AG04450 (cell line): ENCODE results near the gene DTL. TPM values are rescaled to one million over a fixed set of nuclear protein-coding genes. Genes with fewer than 3 reads are reported as not detected.

Experiments
- CTCF ChIA-PET: fragments of 300-600, 350-600 bp; formaldehyde crosslinking; extraction: SDS; loops from one replicate; lab custom pipeline; 2022; ENCODE audit warnings: antibody characterized with exemption, inconsistent platforms; lab: Charles Lee
- POLR2A ChIA-PET: fragments of 350-600 bp; formaldehyde crosslinking; extraction: SDS; loops from one replicate; lab custom pipeline; 2021; ENCODE audit warnings: antibody characterized with exemption, inconsistent platforms; lab: Yijun Ruan, JAX
- DNase-seq: peaks from one replicate; pipeline ENCODE4 v3.0.0-alpha.2; 2011; ENCODE audit warnings: low read depth, low spot score
- H3K27ac ChIP-seq: one replicate; pipeline ENCODE4 v1.5.1; 2012; ENCODE audit warnings: low read depth, low read length, control low read depth
- H3K27me3 ChIP-seq: one replicate; pipeline ENCODE4 v1.6.0; 2012; ENCODE audit warnings: low read length; ENCODE audit not compliant: control insufficient read depth, insufficient read depth
- H3K4me3 ChIP-seq: 2 replicates; pipeline ENCODE4 v1.5.1; 2011; ENCODE audit warnings: mild to moderate bottlenecking, low read depth, low read length, control low read depth
- H3K9me3 ChIP-seq: 2 replicates; pipeline ENCODE4 v1.5.1; 2012; ENCODE audit warnings: low read length; ENCODE audit not compliant: control insufficient read depth, insufficient read depth
- CTCF ChIP-seq: IDR thresholded peaks from 2 replicates; pipeline ENCODE4 v1.5.1; 2011; ENCODE audit warnings: low read depth, low read length, control low read depth, inconsistent platforms
- polyA plus RNA-seq: library from polyadenylated mRNA; depleted of rRNA; stranded (reverse); fragments of >200 nt; gene quantifications from 2 replicates; pipeline ENCODE4 v1.2.3, GENCODE V29; 2011

The DTL gene
- polyA plus RNA-seq, 1 experiment, result 6.0 TPM

DNA sequence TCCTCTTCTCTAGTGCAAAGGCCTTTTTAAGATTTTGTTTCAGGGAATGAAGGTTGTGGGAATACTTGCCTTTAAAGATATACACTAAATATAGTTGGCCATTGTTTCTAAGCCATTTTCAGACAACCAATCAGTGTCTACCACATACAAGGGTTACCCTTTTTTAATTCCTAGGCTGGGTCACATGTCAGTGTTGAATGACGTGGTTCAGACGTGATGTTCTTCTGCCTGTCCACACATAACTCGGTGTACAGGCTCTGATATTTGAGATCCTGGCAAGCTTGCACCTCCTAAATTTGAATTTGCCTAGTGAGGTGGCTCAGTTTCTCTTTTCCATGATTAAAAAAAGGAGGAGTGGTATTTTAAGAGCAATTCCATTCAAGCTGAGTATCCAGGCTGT, 38.8 kb downstream of the DTL start:
- Histone ChIP-seq H3K9me3 (no peaks in the 10 kb centered on the region), H3K27ac (no peak overlapping the region), H3K4me3 (no peak overlapping the region), H3K27me3 (no peaks in the 10 kb centered on the region)
- POLR2A ChIA-PET, result no interaction called here
- CTCF ChIA-PET, result no interaction called here
- no peak for TF ChIP-seq CTCF
- DNase-seq, result no peak

DNA sequence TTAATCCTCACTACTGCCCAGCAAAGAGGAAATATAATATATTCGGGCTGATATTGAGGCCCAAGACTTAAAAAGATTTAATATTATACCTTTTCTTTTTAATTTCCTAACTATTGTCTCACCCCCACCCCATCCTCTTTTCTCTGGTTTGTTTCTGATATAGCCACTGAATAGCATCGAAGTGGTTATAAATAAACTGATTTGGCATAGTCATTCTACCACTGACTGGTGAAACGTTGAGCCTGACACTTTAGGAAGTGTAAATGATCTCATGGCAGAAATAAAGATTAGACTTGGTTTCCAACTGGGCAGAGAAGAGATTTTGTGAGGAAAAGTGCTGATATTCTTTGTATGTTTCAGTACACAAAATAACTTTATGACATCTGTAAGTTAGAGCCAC, 39.3 kb downstream of the DTL start:
- POLR2A ChIA-PET, result no interaction called here
- no peak overlapping the region for H3K4me3 ChIP-seq
- CTCF ChIA-PET, result interaction anchor here (2.1 kb wide), 1 partner anchor 381 kb away, joined by 6 read pairs; no protein-coding TSS in a partner anchor
- no peak overlapping the region for H3K27ac ChIP-seq
- TF ChIP-seq CTCF, result no peak
- H3K9me3 ChIP-seq, result no peaks in the 10 kb centered on the region
- no peak for DNase-seq
- no peaks in the 10 kb centered on the region for H3K27me3 ChIP-seq

GRCh38 chr1:212077028-212077427, 41.5 kb downstream of the DTL start:
- DNase-seq, result no peak
- ChIA-PET POLR2A (no interaction called here), CTCF (interaction anchor here (1.0 to 2.1 kb wide), 4 partner anchors 15 to 379 kb away, joined by 4 to 6 read pairs (median 5); no protein-coding TSS in a partner anchor)
- H3K4me3 ChIP-seq, result no peak overlapping the region
- H3K27me3 ChIP-seq, result no peaks in the 10 kb centered on the region
- H3K9me3 ChIP-seq, result no peaks in the 10 kb centered on the region
- no peak overlapping the region for H3K27ac ChIP-seq
- no peak for TF ChIP-seq CTCF

DNA sequence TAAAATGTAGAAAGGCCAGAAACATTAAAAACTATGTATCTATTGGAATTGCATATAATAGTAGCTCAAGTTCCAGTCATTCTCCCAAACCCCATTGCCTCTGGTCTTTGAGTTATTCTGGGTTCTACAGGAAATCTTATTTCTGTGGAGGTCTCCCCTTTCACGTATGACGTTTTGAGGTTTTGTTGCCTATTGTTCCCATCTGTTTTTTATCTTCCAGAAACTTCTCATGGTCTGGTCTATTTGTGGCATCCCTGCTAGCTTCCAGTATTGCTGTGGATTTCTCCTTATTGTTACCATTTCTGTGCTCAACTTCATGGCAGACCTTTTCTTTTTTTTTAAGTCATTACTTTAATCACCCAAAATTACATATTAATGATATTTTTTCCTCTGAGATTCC, 43.3 kb downstream of the DTL start:
- no peak for TF ChIP-seq CTCF
- no peak overlapping the region for H3K27ac ChIP-seq
- H3K27me3 ChIP-seq, result no peaks in the 10 kb centered on the region
- H3K9me3 ChIP-seq, result no peaks in the 10 kb centered on the region
- POLR2A ChIA-PET, result no interaction called here
- CTCF ChIA-PET, result interaction anchor here (1.2 to 4.5 kb wide), 3 partner anchors 8 to 43 kb away, joined by 3 to 46 read pairs (median 5); partner anchors contain the start of gene DTL
- H3K4me3 ChIP-seq, result no peak overlapping the region
- DNase-seq, result no peak

DNA sequence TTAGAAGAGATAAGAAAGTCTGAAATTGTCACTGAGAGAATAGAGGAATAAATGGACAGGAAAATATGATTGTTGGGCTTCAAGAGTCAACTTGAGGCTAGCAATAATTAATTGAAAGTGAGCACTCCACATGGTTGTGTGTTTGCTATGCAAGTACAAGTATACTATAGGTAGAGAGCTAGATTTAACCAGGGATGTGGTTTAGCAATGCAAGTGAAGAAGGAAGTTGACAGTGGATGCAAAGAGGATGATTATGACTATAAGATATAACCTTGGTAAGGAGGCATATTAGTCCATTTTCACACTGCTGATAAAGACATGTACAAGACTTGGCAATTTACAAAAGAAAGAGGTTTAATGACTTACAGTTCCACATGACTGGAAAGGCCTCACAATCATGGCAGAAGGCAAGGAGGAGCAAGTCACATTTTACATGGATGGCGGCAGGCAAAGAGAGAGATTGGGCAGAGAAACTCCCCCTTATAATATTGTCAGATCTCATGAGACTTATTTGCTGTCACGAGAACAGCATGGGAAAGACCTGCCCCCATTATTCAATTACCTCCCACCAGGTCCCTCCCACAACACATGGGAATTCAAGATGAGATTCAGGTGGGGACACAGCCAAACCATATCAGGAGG, 47.3 kb downstream of the DTL start:
- no peak overlapping the region for H3K27ac ChIP-seq
- CTCF ChIA-PET, result interaction anchor here (1.2 to 4.5 kb wide), 3 partner anchors 12 to 373 kb away, joined by 3 to 46 read pairs (median 8); no protein-coding TSS in a partner anchor
- no peak for DNase-seq
- POLR2A ChIA-PET, result no interaction called here
- no peaks in the 10 kb centered on the region for H3K27me3 ChIP-seq
- no peaks in the 10 kb centered on the region for H3K9me3 ChIP-seq
- H3K4me3 ChIP-seq, result no peak overlapping the region
- no peak for TF ChIP-seq CTCF
